WTC11 (cell line): ENCODE data around the gene VWA2. TPM values are rescaled to one million over a fixed set of nuclear protein-coding genes. Genes with fewer than 3 reads are reported as not detected.

ENCODE experiments used
- ATAC-seq: fragments of 200-7000 bp; cut with Tn5 transposase; 2 replicates; pipeline ENCODE4 v1.10.0; 2021; ENCODE audit warnings: mild to moderate bottlenecking, moderate library complexity
- CTCF ChIA-PET: fragments of 300-600 bp; sonication (Branson Sonifier 250); formaldehyde crosslinking; loops from one replicate; lab custom pipeline; 2021; ENCODE audit warnings: antibody characterized with exemption; lab: Charles Lee
- POLR2A ChIA-PET: fragments of 350-600 bp; sonication (Branson Sonifier 250); formaldehyde crosslinking; loops from one replicate; lab custom pipeline; 2021; ENCODE audit warnings: antibody characterized with exemption; lab: Charles Lee
- DNase-seq: peaks from one replicate; pipeline ENCODE4 v3.0.0; 2021; ENCODE audit warnings: low spot score
- H3K27ac Mint-ChIP-seq: 2 replicates; pipeline ENCODE4 v1.8.0; 2021; ENCODE audit warnings: mixed read lengths
- H3K27me3 Mint-ChIP-seq: 2 replicates; pipeline ENCODE4 v1.8.0; 2021; ENCODE audit warnings: low read depth, mild to moderate bottlenecking, moderate library complexity, mixed read lengths
- H3K36me3 Mint-ChIP-seq: 2 replicates; pipeline ENCODE4 v1.8.0; 2021; ENCODE audit warnings: mixed read lengths
- H3K4me1 Mint-ChIP-seq: 2 replicates; pipeline ENCODE4 v1.8.0; 2022; ENCODE audit warnings: mixed read lengths
- H3K4me3 Mint-ChIP-seq: 2 replicates; pipeline ENCODE4 v1.8.0; 2021; ENCODE audit warnings: mild to moderate bottlenecking, moderate library complexity, mixed read lengths
- H3K9me3 Mint-ChIP-seq: 2 replicates; pipeline ENCODE4 v1.8.0; 2021; ENCODE audit warnings: mixed read lengths
- AFF4 ChIP-seq: sonication (generic); formaldehyde crosslinking; IDR thresholded peaks from 2 replicates; pipeline ENCODE4 v1.8.1; 2023; ENCODE audit warnings: mild to moderate bottlenecking, missing genetic modification reagents, borderline replicate concordance
- CBFB ChIP-seq: sonication (generic); formaldehyde crosslinking; IDR thresholded peaks from 2 replicates; pipeline ENCODE4 v1.8.1; 2022; ENCODE audit warnings: mild to moderate bottlenecking, low read depth, missing genetic modification reagents
- CREB1 ChIP-seq: sonication (generic); formaldehyde crosslinking; IDR thresholded peaks from 2 replicates; pipeline ENCODE4 v1.8.0; 2023; ENCODE audit warnings: mild to moderate bottlenecking, missing genetic modification reagents
- E2F1 ChIP-seq: sonication (generic); formaldehyde crosslinking; IDR thresholded peaks from 2 replicates; pipeline ENCODE4 v1.8.0; 2022; ENCODE audit warnings: mild to moderate bottlenecking, missing genetic modification reagents
- E2F4 ChIP-seq: sonication (generic); formaldehyde crosslinking; IDR thresholded peaks from 2 replicates; pipeline ENCODE4 v1.8.1; 2022; ENCODE audit warnings: low read depth, mild to moderate bottlenecking, moderate library complexity, missing genetic modification reagents, borderline replicate concordance
- GTF2I ChIP-seq: fragments of 250-450 bp; sonication (Bioruptor Pico); conservative IDR thresholded peaks from 2 replicates; pipeline ENCODE4 v1.4.0; 2021; ENCODE audit warnings: mild to moderate bottlenecking
- HMGA2 ChIP-seq: fragments of 250-450 bp; sonication (Bioruptor Pico); IDR thresholded peaks from 2 replicates; pipeline ENCODE4 v1.4.0; 2021; ENCODE audit warnings: mild to moderate bottlenecking, moderate library complexity
- KAT7 ChIP-seq: sonication (generic); formaldehyde crosslinking; IDR thresholded peaks from 2 replicates; pipeline ENCODE4 v1.8.1; 2023; ENCODE audit warnings: missing genetic modification reagents, mild to moderate bottlenecking, borderline replicate concordance
- NR2C2 ChIP-seq: sonication (generic); formaldehyde crosslinking; IDR thresholded peaks from 2 replicates; pipeline ENCODE4 v1.8.0; 2022; ENCODE audit warnings: mild to moderate bottlenecking, missing genetic modification reagents
- NR3C1 ChIP-seq: sonication (generic); formaldehyde crosslinking; conservative IDR thresholded peaks from 2 replicates; pipeline ENCODE4 v1.8.1; 2023; ENCODE audit warnings: low read depth, mild to moderate bottlenecking, missing genetic modification reagents
- PREB ChIP-seq: sonication (generic); formaldehyde crosslinking; IDR thresholded peaks from 2 replicates; pipeline ENCODE4 v1.8.1; 2022; ENCODE audit warnings: mild to moderate bottlenecking, missing genetic modification reagents, moderate library complexity, borderline replicate concordance
- RORB ChIP-seq: fragments of 250-450 bp; sonication (Bioruptor Pico); IDR thresholded peaks from 2 replicates; pipeline ENCODE4 v1.9.0; 2021; ENCODE audit warnings: mild to moderate bottlenecking
- SMAD4 ChIP-seq: sonication (generic); formaldehyde crosslinking; IDR thresholded peaks from 2 replicates; pipeline ENCODE4 v1.8.0; 2022; ENCODE audit warnings: mild to moderate bottlenecking, missing genetic modification reagents
- SOX15 ChIP-seq: fragments of 250-450 bp; sonication (Bioruptor Pico); IDR thresholded peaks from 2 replicates; pipeline ENCODE4 v1.9.0; 2021; ENCODE audit warnings: mild to moderate bottlenecking
- TCF7 ChIP-seq: sonication (generic); formaldehyde crosslinking; IDR thresholded peaks from 2 replicates; pipeline ENCODE4 v1.8.0; 2022; ENCODE audit warnings: mild to moderate bottlenecking, low read depth, missing genetic modification reagents, moderate library complexity
- ZNF263 ChIP-seq: sonication (generic); formaldehyde crosslinking; IDR thresholded peaks from 2 replicates; pipeline ENCODE4 v1.8.1; 2022; ENCODE audit warnings: low read depth, mild to moderate bottlenecking, moderate library complexity, missing genetic modification reagents
- ZNF425 ChIP-seq: fragments of 250-450 bp; sonication (Bioruptor Pico); conservative IDR thresholded peaks from 2 replicates; pipeline ENCODE4 v1.9.0; 2021; ENCODE audit warnings: mild to moderate bottlenecking
- total RNA-seq: library from RNA; stranded (reverse); gene quantifications from 3 replicates; pipeline ENCODE4 v1.2.3, GENCODE V29; 2021

The VWA2 gene
- total RNA-seq, 1 experiment from 2014 or later: 2.1 TPM

- Mint-ChIP-seq H3K27me3 (no peaks in the 10 kb centered on the region; the same call in 1 of the 2 replicates), H3K4me3 (no peak overlapping the region), H3K27ac (no peak overlapping the region), H3K4me1 (no peaks in the 10 kb centered on the region; the same call in 1 of the 2 replicates), H3K9me3 (no peaks in the 10 kb centered on the region), H3K36me3 (no peaks in the 10 kb centered on the region)
- TF ChIP-seq HMGA2 (CRISPR knock-in tag) (no peak), E2F4 (CRISPR knock-in tag) (no peak), TCF7 (CRISPR knock-in tag) (no peak), ZNF425 (no peak), SOX15 (no peak), KAT7 (CRISPR knock-in tag) (no peak), CREB1 (CRISPR knock-in tag) (no peak), E2F1 (CRISPR knock-in tag) (no peak), AFF4 (CRISPR knock-in tag) (no peak), PREB (CRISPR knock-in tag) (no peak), CBFB (CRISPR knock-in tag) (no peak), ZNF263 (CRISPR knock-in tag) (no peak), NR2C2 (CRISPR knock-in tag) (no peak), NR3C1 (CRISPR knock-in tag) (no peak)
- DNase-seq (no peak), ATAC-seq (no peak)
- ChIA-PET POLR2A (no interaction called here), CTCF (no interaction called here)
Observed at GRCh38 chr10:114328874-114329273, 89.8 kb downstream of the VWA2 start.

GRCh38 chr10:114329634-114330365 lies 90.7 kb downstream of the VWA2 start:
- ATAC-seq (no peak), DNase-seq (no peak)
- POLR2A ChIA-PET: no interaction called here
- H3K27ac Mint-ChIP-seq: no peak overlapping the region
- H3K27me3 Mint-ChIP-seq: no peaks in the 10 kb centered on the region; the same call in 1 of the 2 replicates
- CTCF ChIA-PET: interaction anchor here (0.8 to 0.9 kb wide), 2 partner anchors 26 to 129 kb away, joined by 3 read pairs; no protein-coding TSS in a partner anchor
- H3K36me3 Mint-ChIP-seq: no peaks in the 10 kb centered on the region
- H3K4me1 Mint-ChIP-seq: peaks cover 9% of the 10 kb centered on the region
- TF ChIP-seq KAT7 (CRISPR knock-in tag) (no peak), GTF2I (CRISPR knock-in tag) (no peak), RORB (CRISPR knock-in tag) (no peak), SMAD4 (CRISPR knock-in tag) (no peak)
- H3K4me3 Mint-ChIP-seq: no peak overlapping the region
- H3K9me3 Mint-ChIP-seq: no peaks in the 10 kb centered on the region
